OCI-LY1 (cell line): ENCODE measurements around the gene BICDL2.

Experiments used
- H2AFZ ChIP-seq: fragments of 200-600 bp; sonication (generic), shearing (Covaris generic); 2 replicates; pipeline ENCODE4 v1.6.0; 2014; ENCODE audit warnings: antibody characterized with exemption, mild to moderate bottlenecking, low read length
- H3F3A ChIP-seq: fragments of 200-600 bp; sonication (generic), shearing (Covaris generic); 2 replicates; pipeline ENCODE4 v1.6.0; 2014; ENCODE audit warnings: mild to moderate bottlenecking, antibody characterized with exemption, low read length, moderate library complexity; ENCODE audit not compliant: insufficient read depth
- H3K27ac ChIP-seq: fragments of 200-600 bp; sonication (generic); 2 replicates; pipeline ENCODE4 v1.5.1; 2014; ENCODE audit warnings: low read length, mixed run types, mild to moderate bottlenecking, low read depth; ENCODE audit not compliant: poor library complexity, severe bottlenecking
- H3K27me3 ChIP-seq: fragments of 200-600 bp; sonication (generic); 2 replicates; pipeline ENCODE4 v1.6.0; 2014; ENCODE audit warnings: antibody characterized with exemption, mild to moderate bottlenecking, low read length, moderate library complexity; ENCODE audit not compliant: insufficient read depth
- H3K36me3 ChIP-seq: fragments of 200-600 bp; sonication (generic); 2 replicates; pipeline ENCODE4 v1.6.1; 2014; ENCODE audit warnings: mild to moderate bottlenecking, antibody characterized with exemption, low read length, moderate library complexity, mixed read lengths; ENCODE audit not compliant: insufficient read depth
- H3K4me1 ChIP-seq: fragments of 200-600 bp; sonication (generic); 2 replicates; pipeline ENCODE4 v1.5.1; 2014; ENCODE audit warnings: mild to moderate bottlenecking, low read length, moderate library complexity; ENCODE audit not compliant: insufficient read depth, severe bottlenecking
- H3K4me2 ChIP-seq: fragments of 200-600 bp; sonication (generic), shearing (Covaris generic); 2 replicates; pipeline ENCODE4 v1.6.1; 2014; ENCODE audit warnings: low read length
- H3K4me3 ChIP-seq: fragments of 200-600 bp; sonication (generic); 2 replicates; pipeline ENCODE4 v1.5.1; 2014; ENCODE audit warnings: low read length, low read depth, mild to moderate bottlenecking, mixed read lengths; ENCODE audit not compliant: poor library complexity, severe bottlenecking
- H3K79me2 ChIP-seq: fragments of 200-600 bp; shearing (Covaris generic); 2 replicates; pipeline ENCODE4 v1.6.1; 2016; ENCODE audit warnings: mixed run types, low read length, mixed read lengths; ENCODE audit not compliant: insufficient read depth
- H3K9ac ChIP-seq: fragments of 200-600 bp; sonication (generic), shearing (Covaris generic); 2 replicates; pipeline ENCODE4 v1.6.1; 2014; ENCODE audit warnings: mild to moderate bottlenecking, low read length, mixed read lengths
- H3K9me2 ChIP-seq: fragments of 200-600 bp; sonication (generic), shearing (Covaris generic); 2 replicates; pipeline ENCODE4 v1.6.1; 2014; ENCODE audit warnings: low read depth, mild to moderate bottlenecking, low read length, mixed read lengths
- H3K9me3 ChIP-seq: fragments of 200-600 bp; shearing (Covaris generic); 2 replicates; pipeline ENCODE4 v1.6.1; 2014; ENCODE audit warnings: low read length, mixed read lengths
- H4K20me1 ChIP-seq: fragments of 200-600 bp; sonication (generic), shearing (Covaris generic); 2 replicates; pipeline ENCODE4 v1.6.0; 2016; ENCODE audit warnings: mild to moderate bottlenecking, low read length; ENCODE audit not compliant: insufficient read depth
- EZH2 ChIP-seq: fragments of 200-600 bp; sonication (generic), shearing (Covaris generic); IDR thresholded peaks from 2 replicates; pipeline ENCODE4 v1.8.0; 2017; ENCODE audit warnings: borderline replicate concordance, mixed run types, mild to moderate bottlenecking, antibody characterized with exemption, low read length, moderate library complexity, mixed read lengths
- TF ChIP-seq, protein P1 (sequence below): fragments of 200-600 bp; sonication (generic), shearing (Covaris generic); IDR thresholded peaks from 2 replicates; pipeline ENCODE4 v1.5.1; 2017; ENCODE audit warnings: mild to moderate bottlenecking, antibody characterized with exemption, low read length, moderate library complexity, mixed read lengths

The BICDL2 gene

DNA sequence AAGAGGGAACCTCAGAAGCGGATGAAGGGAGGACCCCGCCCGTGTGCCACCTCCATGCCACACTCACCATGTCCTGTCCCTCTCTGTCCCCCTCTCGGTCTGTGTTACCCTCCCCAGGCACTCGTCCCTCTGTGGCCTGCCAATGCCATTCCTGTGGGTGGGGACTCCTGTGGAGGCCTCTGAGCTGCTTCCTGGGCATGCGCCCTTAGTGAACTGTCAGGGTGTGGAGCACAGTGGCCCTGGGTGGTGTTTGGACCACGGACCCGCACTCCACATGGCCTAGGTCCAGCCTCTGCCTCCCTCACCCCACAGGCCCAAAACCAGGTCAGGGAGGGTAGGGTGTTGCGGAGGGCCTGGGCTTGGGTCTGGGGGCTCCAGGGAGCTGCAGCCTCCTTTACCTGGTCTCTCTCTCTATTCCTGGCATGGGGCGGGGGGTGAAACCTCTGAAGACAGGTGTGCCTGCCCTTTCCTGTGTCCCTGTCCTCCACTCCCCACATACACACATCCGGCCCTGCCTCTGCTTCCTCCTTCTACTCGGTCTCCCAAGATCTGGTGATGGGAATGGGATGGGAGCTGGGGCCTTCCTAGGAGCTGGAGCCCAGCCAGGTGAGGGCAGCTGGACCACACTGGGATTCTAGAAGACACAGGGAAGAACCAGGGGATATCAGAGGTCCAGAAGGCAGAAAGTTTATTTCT lies 45.0 kb downstream of the BICDL2 start:
- no peak overlapping the region for H3K9ac ChIP-seq
- no peak overlapping the region for H2AFZ ChIP-seq
- H3K36me3 ChIP-seq: no peaks in the 10 kb centered on the region
- no peak for TF ChIP-seq EZH2
- TF ChIP-seq, protein P1, sequence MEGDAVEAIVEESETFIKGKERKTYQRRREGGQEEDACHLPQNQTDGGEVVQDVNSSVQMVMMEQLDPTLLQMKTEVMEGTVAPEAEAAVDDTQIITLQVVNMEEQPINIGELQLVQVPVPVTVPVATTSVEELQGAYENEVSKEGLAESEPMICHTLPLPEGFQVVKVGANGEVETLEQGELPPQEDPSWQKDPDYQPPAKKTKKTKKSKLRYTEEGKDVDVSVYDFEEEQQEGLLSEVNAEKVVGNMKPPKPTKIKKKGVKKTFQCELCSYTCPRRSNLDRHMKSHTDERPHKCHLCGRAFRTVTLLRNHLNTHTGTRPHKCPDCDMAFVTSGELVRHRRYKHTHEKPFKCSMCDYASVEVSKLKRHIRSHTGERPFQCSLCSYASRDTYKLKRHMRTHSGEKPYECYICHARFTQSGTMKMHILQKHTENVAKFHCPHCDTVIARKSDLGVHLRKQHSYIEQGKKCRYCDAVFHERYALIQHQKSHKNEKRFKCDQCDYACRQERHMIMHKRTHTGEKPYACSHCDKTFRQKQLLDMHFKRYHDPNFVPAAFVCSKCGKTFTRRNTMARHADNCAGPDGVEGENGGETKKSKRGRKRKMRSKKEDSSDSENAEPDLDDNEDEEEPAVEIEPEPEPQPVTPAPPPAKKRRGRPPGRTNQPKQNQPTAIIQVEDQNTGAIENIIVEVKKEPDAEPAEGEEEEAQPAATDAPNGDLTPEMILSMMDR: no peak
- H3K27me3 ChIP-seq: peaks cover under 1% of the 10 kb centered on the region; the same call in 1 of the 2 replicates
- H3K9me2 ChIP-seq: no peaks in the 10 kb centered on the region
- no peak overlapping the region for H3K4me3 ChIP-seq
- no peaks in the 10 kb centered on the region for H3K4me1 ChIP-seq
- no peaks in the 10 kb centered on the region for H3K9me3 ChIP-seq
- no peak overlapping the region for H3K4me2 ChIP-seq
- H3K27ac ChIP-seq: no peak overlapping the region
- no peaks in the 10 kb centered on the region for H4K20me1 ChIP-seq
- H3F3A ChIP-seq: no peaks in the 10 kb centered on the region
- H3K79me2 ChIP-seq: no peaks in the 10 kb centered on the region

DNA sequence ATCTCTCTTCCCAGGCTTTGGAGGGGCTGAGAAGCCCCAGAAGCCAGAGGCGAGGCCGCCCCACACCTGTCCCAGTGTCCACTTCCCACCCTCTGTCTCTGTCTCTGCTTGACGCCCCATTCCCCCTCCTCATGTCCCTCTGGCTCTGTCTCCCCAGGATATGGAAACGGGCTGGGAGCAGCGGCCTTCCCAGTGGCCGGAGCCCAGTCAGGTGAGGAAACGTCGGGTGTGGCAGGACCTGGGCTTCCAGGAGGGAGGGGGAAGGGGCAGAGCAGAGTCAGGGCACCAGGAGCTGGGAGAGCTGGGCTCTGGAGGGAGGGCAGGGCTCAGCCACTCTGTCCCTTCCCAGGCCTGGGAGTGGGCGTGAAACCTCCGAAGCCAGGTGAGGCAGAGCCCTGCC lies 45.9 kb downstream of the BICDL2 start:
- Histone ChIP-seq H3K4me3 (no peak overlapping the region), H3K36me3 (no peaks in the 10 kb centered on the region), H3K9me2 (no peaks in the 10 kb centered on the region), H3F3A (no peaks in the 10 kb centered on the region), H3K9ac (no peak overlapping the region), H3K4me1 (no peaks in the 10 kb centered on the region), H3K27me3 (peaks cover 3% of the 10 kb centered on the region; the same call in 1 of the 2 replicates), H3K27ac (no peak overlapping the region), H2AFZ (no peak overlapping the region), H3K4me2 (no peak overlapping the region), H3K79me2 (no peaks in the 10 kb centered on the region), H4K20me1 (no peaks in the 10 kb centered on the region), H3K9me3 (no peaks in the 10 kb centered on the region)
- TF ChIP-seq, protein P1: no peak
- no peak for TF ChIP-seq EZH2

DNA sequence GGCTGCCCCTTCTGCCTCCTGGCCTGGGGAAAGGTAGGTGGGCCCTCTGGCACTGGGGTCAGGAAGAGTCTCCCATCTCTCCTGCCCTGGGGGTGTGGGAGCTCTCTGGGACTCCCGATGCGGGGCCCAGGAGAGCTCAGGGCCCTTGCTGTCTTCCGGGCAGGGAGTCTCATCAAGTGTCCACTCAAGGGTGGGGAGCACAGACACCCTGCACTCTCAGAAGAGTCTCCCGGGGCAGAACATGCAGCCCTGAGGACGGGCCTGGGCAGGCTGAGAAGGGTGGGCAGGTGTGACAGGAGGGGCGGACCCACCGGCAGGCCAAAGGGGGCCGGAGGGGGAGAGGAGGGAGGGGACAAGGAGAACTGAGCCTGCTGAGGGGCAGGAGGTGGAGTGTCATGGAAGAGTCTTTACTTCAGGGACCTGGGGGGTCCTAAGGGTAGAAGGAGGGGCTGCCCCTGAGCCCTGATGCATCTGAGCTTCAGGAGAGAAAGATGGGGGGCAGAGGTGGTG lies 48.1 kb downstream of the BICDL2 start:
- Histone ChIP-seq H4K20me1 (no peaks in the 10 kb centered on the region), H3K9me3 (no peaks in the 10 kb centered on the region), H3K36me3 (no peaks in the 10 kb centered on the region), H3K27me3 (peaks cover 3% of the 10 kb centered on the region; the same call in 1 of the 2 replicates), H3K4me1 (peaks cover 5% of the 10 kb centered on the region), H3K4me2 (no peak overlapping the region), H3K9me2 (no peaks in the 10 kb centered on the region), H3F3A (no peaks in the 10 kb centered on the region), H3K79me2 (no peaks in the 10 kb centered on the region), H3K9ac (no peak overlapping the region), H3K4me3 (no peak overlapping the region), H2AFZ (no peak overlapping the region), H3K27ac (no peak overlapping the region)
- no peak for TF ChIP-seq EZH2
- TF ChIP-seq, protein P1: no peak
